Right cardiac atrium (tissue), 5 donors: Measurements from ENCODE around the gene STK35. TPM values are rescaled to one million over a fixed set of nuclear protein-coding genes. Genes with fewer than 3 reads are reported as not detected.
"Not testable (repeated sequence)": the region's sequence is repeated elsewhere in the genome, so short reads cannot be mapped to it uniquely, and the experiment has no call there.

Experiments
- ATAC-seq, 2 donors: fragments of 200-7000 bp; cut with Tn5 transposase; one replicate each; pipeline versions ENCODE4 v1.8.0 to v1.9.1; 2020; ENCODE audit warnings: moderate library complexity in 2 of 2, mild to moderate bottlenecking in 1 of 2
- DNase-seq, 3 donors: peaks; one replicate each; pipeline ENCODE4 v3.0.0-alpha.2; 2020
- H3K27ac ChIP-seq: one replicate; pipeline ENCODE4 v1.5.1; 2013; ENCODE audit warnings: mild to moderate bottlenecking, low read length, control low read depth, moderate library complexity
- H3K27me3 ChIP-seq: one replicate; pipeline ENCODE4 v1.6.1; 2013; ENCODE audit not compliant: control insufficient read depth, insufficient read depth
- H3K4me1 ChIP-seq: one replicate; pipeline ENCODE4 v1.6.1; 2013; ENCODE audit warnings: low read length; ENCODE audit not compliant: control insufficient read depth, insufficient read depth
- H3K4me3 ChIP-seq: one replicate; pipeline ENCODE4 v1.5.1; 2013; ENCODE audit warnings: low read length, control low read depth
- H3K9me3 ChIP-seq: one replicate; pipeline ENCODE4 v1.6.1; 2013; ENCODE audit warnings: low read length; ENCODE audit not compliant: control insufficient read depth
- WGBS: extraction: QIAGEN DNeasy Blood & Tissue Kit; methylation state at CpG from one replicate; pipeline ENCODE4 v1.1.7; 2013; 5-methylcytosine and 5-hydroxymethylcytosine counted together
- intact Hi-C, 4 donors: fragments of 100-400 bp; cut with DNase I; formaldehyde crosslinking; loops; one replicate each; pipeline versions ENCODE4 v1.11.0 to v1.14.0; 2022 to 2023
- polyA plus RNA-seq: library from polyadenylated mRNA; stranded (reverse); fragments of 200-250 nt; gene quantifications from one replicate; pipeline ENCODE4 v1.2.3, GENCODE V29; 2013
- total RNA-seq, 4 donors: library from RNA; stranded (reverse); fragmentation: NEBNext Ultra II Directional; extraction: Animal tissue kit (Norgen Biotek cat#: 25700); gene quantifications; one replicate each; pipeline ENCODE4 v1.2.1, GENCODE V29; 2021
- donor health status: healthy with polysubstance abuse.
- donor health status: DM: no; HTN: yes; CAD: no.
- donor health status: DM: no; HTN: no; CAD: no.
- donor health status: DM: no; HTN: yes; CAD: no; lungs with severe emphysema.
- donor health status: DM: yes; HTN: yes; CAD: no.

Gene STK35
- total and polyA plus RNA-seq, 5 donors: 7.8 to 16.5 (median 11.0) TPM

DNA sequence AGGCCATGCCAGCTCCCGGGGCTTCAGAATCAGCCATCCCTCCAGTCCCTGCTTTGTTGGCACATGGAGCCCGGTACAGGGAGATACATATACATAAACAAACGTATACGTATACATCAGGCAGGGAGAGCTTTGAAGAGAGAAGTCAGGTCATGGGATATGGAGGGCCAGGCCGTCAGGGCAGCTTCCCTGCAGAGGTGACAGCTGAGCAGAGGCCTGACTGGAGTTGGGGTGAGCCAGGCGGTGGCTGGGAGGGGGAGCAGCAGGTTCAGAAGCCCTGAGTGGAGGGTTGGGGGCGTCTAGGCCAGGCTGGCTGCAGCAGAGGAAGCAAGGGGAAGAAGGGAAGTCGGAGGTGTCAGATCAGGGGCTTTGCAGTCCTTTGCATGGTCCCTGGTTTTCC lies 61.7 kb downstream of the STK35 start:
- Histone ChIP-seq H3K9me3 (no peaks in the 10 kb centered on the region), H3K27me3 (no peaks in the 10 kb centered on the region), H3K4me1 (no peaks in the 10 kb centered on the region), H3K27ac (no peak overlapping the region), H3K4me3 (no peak overlapping the region)
- ATAC-seq: peak in 1 of 2 donors; percentile 33
- no peak for DNase-seq
- 72% methylated on average over 8 of the region's 8 CpGs for WGBS
- intact Hi-C loops: loop anchor here in 2 of 4 donors (5.0 to 10.0 kb wide), 2 partner anchors 71 to 79 kb away; no protein-coding TSS in a partner anchor

DNA sequence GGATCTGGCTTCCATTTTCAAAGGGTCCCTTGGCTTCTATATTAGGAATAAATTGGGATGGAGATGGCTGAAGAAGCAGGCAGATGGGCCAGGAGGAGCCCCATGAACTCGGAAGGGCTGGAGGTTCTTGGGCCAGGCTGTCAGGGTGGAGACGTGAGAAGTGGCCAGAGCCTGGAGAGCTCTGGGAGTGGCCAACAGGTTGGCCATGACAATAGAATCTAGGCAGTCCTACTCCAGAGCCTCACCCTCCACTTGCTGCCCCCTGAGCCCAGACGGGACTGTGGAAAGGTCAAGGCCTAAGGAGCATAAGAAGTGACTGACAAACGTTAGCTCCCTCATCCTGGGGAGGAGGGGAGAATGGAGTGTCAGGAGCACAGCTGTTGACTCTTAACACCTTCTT lies 62.1 kb downstream of the STK35 start:
- no peak for ATAC-seq
- no peaks in the 10 kb centered on the region for H3K9me3 ChIP-seq
- DNase-seq: no peak
- H3K27ac ChIP-seq: no peak overlapping the region
- H3K4me1 ChIP-seq: no peaks in the 10 kb centered on the region
- WGBS: 68% methylated on average over 4 of the region's 4 CpGs
- intact Hi-C loops: loop anchor here in 2 of 4 donors (5.0 to 10.0 kb wide), 2 partner anchors 71 to 79 kb away; no protein-coding TSS in a partner anchor
- no peak overlapping the region for H3K4me3 ChIP-seq
- no peaks in the 10 kb centered on the region for H3K27me3 ChIP-seq

DNA sequence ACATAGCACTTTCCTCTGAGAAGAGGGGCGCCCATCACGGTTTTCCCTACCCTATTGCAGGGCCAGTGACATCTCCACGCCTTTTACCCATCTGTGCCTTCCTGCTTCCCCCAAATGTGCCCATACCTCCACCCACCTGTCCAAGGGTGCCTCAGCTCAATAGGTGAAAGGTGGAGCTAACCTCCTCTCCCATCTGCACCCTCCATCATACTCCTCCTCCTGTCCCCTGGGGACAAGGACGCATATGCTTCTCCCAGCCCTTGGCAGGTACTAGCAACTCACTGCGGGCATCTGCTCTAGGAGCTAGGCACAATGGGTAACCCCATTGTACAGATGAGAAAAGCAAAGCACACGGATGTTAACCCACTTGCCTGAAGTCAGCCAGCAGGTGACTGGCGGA lies 62.8 kb downstream of the STK35 start:
- Histone ChIP-seq H3K27me3 (no peaks in the 10 kb centered on the region), H3K27ac (no peak overlapping the region), H3K4me3 (no peak overlapping the region), H3K4me1 (no peaks in the 10 kb centered on the region), H3K9me3 (no peaks in the 10 kb centered on the region)
- intact Hi-C loops: loop anchor here in 2 of 4 donors (5.0 to 10.0 kb wide), 2 partner anchors 72 to 80 kb away; no protein-coding TSS in a partner anchor
- 92% methylated on average over 7 of the region's 7 CpGs for WGBS
- DNase-seq (no peak), ATAC-seq (no peak)

DNA sequence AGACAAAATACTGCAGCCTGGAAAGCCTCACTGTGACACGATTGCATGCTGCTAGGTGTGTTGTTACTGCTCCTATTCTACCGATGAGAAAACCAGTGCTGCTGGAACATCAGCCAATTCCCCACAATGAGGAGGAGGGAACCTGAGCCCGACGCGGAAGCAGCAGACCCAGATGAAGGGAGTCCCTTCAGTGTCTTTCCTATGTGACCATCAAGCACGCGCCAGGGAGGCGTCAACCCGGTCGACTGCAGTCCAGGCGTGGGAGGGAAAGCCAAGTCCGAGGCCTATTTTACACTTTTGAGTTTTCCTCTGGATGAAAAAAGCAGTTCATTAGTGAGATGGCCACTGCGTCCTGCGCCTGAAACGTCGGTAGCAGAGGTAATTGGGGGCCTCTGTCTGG lies 63.3 kb downstream of the STK35 start:
- H3K27me3 ChIP-seq: no peaks in the 10 kb centered on the region
- no peak overlapping the region for H3K4me3 ChIP-seq
- intact Hi-C loops: loop anchor here in 2 of 4 donors (5.0 to 10.0 kb wide), 2 partner anchors 73 to 80 kb away; no protein-coding TSS in a partner anchor
- no peaks in the 10 kb centered on the region for H3K9me3 ChIP-seq
- ATAC-seq: no peak
- no peaks in the 10 kb centered on the region for H3K4me1 ChIP-seq
- no peak for DNase-seq
- H3K27ac ChIP-seq: no peak overlapping the region
- WGBS: 64% methylated on average over 16 of the region's 16 CpGs

DNA sequence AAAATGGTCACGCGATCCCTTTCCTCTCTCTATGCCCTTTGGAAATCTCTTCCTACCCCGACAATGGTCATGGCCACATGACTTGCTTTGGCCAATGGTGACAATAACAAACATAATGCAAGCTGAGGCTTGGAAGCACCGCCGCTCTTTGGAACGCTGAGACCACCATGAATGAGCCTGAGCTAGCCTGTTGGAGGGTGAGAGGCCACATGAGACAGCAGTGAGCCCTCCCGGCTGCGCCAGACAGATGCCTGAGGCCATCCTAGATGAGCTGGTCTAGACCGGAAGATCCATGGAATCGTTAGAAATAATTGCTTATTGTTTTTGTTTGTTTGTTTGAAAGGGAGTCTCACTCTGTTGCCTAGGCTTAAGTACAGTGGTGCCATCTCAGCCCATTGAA lies 64.2 kb downstream of the STK35 start:
- DNase-seq (no peak), ATAC-seq (no peak)
- no peaks in the 10 kb centered on the region for H3K27me3 ChIP-seq
- intact Hi-C loops: loop anchor here in 1 of 4 donors (10.0 kb wide), 1 partner anchor 81 kb away; no protein-coding TSS in a partner anchor
- no peak overlapping the region for H3K4me3 ChIP-seq
- no peak overlapping the region for H3K27ac ChIP-seq
- H3K9me3 ChIP-seq: no peaks in the 10 kb centered on the region
- no peaks in the 10 kb centered on the region for H3K4me1 ChIP-seq
- WGBS: 93% methylated on average over 10 of the region's 10 CpGs

DNA sequence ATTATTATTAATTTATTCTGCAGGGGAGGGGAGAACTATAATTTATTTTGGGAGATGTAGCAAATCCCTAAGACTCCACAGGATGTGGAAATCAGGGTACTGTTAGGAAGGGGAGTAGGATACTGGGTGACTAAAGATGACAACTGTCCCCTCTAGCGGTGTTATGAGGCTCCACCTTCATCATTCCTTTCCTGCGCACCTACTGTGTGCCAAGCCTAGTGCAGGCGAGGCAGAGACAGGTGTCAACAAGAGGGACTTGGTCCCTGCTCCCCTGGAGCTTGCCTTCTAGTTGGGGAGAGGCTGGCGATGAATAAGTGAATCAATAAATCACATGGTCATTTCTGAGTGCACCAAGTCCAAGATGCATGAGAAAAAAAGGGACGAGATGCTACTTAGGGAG lies 65.5 kb downstream of the STK35 start:
- WGBS: 76% methylated on average over 5 of the region's 5 CpGs
- H3K27ac ChIP-seq: no peak overlapping the region
- H3K9me3 ChIP-seq: no peaks in the 10 kb centered on the region
- DNase-seq (no peak), ATAC-seq (no peak)
- intact Hi-C loops: loop anchor here in 1 of 4 donors (10.0 kb wide), 1 partner anchor 82 kb away; no protein-coding TSS in a partner anchor
- no peaks in the 10 kb centered on the region for H3K27me3 ChIP-seq
- no peak overlapping the region for H3K4me3 ChIP-seq
- H3K4me1 ChIP-seq: no peaks in the 10 kb centered on the region

DNA sequence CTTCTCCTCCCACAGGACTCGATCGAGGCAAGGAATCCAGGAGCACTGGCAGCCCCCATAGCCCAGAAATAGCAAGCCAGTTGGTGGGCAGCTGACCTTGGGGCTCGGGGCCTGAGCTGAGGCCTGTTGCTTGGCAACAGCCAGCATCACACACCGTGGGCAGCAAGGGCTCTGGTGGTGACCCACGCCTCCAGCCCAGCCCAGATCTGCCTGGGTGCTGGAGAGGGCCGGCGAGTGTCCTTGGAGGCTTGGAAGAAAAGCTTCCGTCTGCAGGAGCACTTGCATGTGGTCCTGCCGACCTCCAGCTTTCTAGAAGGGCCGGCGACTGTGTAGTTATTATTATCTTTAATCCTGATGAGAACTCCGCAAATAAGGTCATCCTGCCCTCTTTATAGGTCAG lies 67.3 kb downstream of the STK35 start:
- 76% methylated on average over 12 of the region's 12 CpGs for WGBS
- intact Hi-C loops: loop anchor here in 1 of 4 donors (10.0 kb wide), 1 partner anchor 84 kb away; no protein-coding TSS in a partner anchor

DNA sequence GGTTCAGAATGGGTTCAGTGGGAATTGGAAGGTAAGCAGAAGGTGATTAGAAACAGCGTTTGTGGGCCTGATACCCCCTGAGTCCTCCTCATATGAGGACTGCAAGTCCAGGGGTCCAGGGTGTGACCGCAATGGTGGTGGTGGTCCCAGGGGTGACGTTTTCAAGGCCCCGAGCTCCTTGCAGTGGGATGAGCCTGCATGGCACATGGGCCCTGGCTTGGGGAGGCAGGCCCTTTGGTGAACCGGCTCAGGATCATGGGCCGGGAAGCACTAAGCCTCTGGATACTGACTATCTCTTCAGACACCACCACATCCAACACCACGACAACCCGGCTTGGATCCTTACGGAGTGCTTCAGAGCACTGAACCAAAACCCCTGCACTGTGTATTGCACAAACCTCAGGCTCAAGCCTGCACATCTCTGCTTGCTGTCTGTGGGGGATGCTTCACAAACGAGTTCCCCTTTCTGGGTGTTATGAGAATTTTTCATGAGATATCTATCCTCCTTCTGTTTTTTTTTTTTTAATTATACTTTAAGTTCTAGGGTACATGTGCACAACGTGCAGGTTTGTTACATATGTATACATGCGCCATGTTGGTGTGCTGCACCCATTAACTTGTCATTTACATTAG lies 67.9 kb downstream of the STK35 start:
- Histone ChIP-seq H3K9me3 (no peaks in the 10 kb centered on the region), H3K27me3 (no peaks in the 10 kb centered on the region), H3K4me3 (no peak overlapping the region), H3K4me1 (no peaks in the 10 kb centered on the region), H3K27ac (no peak overlapping the region)
- no peak for DNase-seq
- no peak for ATAC-seq
- 86% methylated on average over 12 of the region's 12 CpGs for WGBS
- intact Hi-C loops: loop anchor here (5.0 to 10.0 kb wide), 5 partner anchors 82 to 405 kb away; no protein-coding TSS in a partner anchor

More for the DNA sequence above, 67.3 kb downstream of the STK35 start:
- Histone ChIP-seq H3K27me3 (no peaks in the 10 kb centered on the region), H3K4me3 (no peak overlapping the region), H3K9me3 (no peaks in the 10 kb centered on the region), H3K4me1 (no peaks in the 10 kb centered on the region), H3K27ac (no peak overlapping the region)
- ATAC-seq (no peak), DNase-seq (no peak)

DNA sequence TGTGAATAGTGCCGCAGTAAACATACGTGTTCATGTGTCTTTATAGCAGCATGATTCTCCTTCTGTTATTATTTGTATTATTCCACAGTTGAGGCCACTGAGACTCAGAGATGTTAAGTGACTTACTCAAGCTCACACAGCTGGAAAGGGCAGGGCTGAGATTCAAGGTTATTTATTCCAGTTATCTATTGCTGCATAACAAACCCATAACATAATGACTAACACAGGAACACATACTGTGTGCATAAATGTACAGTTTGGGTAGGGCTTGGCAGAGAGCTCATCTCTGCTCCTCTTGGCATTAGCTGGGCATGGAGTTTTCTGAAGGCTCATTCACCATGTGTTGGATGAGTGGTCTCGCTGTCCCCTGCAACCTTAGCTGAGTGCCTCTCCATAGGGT lies 68.8 kb downstream of the STK35 start:
- Histone ChIP-seq H3K4me3 (no peak overlapping the region), H3K4me1 (no peaks in the 10 kb centered on the region), H3K27ac (no peak overlapping the region), H3K27me3 (no peaks in the 10 kb centered on the region), H3K9me3 (no peaks in the 10 kb centered on the region)
- no peak for ATAC-seq
- no peak for DNase-seq
- intact Hi-C loops: loop anchor here (5.0 to 10.0 kb wide), 4 partner anchors 83 to 406 kb away; no protein-coding TSS in a partner anchor
- WGBS: 96% methylated on average over 3 of the region's 3 CpGs

DNA sequence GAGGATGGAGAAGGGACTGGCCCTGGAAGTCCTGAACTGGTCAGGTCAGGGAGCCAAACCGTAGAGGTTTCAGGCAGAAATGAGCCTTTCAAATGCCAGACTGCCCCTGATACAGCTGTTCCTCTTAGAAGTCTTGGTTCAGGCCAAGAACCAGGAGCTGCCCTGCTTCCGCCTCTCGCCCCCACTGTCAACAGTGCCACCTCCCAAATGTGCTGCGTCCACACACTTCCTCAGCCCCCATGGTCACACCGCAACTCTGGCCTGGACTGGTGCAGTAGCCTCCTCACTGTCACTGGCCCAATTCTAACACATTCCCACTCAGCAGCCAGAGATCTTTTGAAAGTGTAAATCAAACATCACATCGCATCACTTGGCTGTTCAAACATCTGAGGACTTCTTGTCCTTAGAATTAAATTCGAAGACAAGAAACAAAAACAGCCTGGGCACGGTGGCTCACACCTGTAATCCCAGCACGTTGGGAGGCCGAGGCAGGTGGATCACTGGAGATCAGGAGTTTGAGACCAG lies 69.7 kb downstream of the STK35 start:
- 75% methylated on average over 10 of the region's 10 CpGs for WGBS
- intact Hi-C loops: loop anchor here (5.0 to 10.0 kb wide), 4 partner anchors 84 to 407 kb away; no protein-coding TSS in a partner anchor
- no peak overlapping the region for H3K27ac ChIP-seq
- no peaks in the 10 kb centered on the region for H3K4me1 ChIP-seq
- no peak for ATAC-seq
- no peak overlapping the region for H3K4me3 ChIP-seq
- H3K9me3 ChIP-seq: no peaks in the 10 kb centered on the region
- no peak for DNase-seq
- H3K27me3 ChIP-seq: no peaks in the 10 kb centered on the region

DNA sequence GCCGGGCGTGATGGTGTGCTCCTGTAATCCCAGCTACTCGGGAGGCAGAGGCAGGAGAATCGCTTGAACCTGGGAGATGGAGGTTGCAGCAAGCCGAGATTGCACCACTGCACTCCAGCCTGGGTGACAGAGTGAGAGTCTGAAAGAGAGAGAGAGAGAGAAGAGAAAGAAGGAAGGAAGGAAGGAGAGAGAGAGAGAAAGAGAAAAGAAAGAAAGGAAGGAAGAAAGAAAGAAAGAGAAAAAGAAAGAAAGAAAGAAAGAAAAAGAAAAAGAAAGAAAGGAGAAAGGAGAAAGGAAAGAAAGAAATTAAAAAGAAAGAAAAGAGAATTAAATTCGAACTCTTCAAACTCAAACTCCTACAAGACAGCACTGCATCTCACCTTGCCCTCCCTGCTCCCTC lies 70.2 kb downstream of the STK35 start:
- not testable (repeated sequence) for ATAC-seq, H3K27ac ChIP-seq, H3K4me1 ChIP-seq, H3K9me3 ChIP-seq, H3K4me3 ChIP-seq, H3K27me3 ChIP-seq, DNase-seq
- WGBS: 91% methylated on average over 6 of the region's 6 CpGs
- intact Hi-C loops: loop anchor here (2.0 to 10.0 kb wide), 6 partner anchors 85 to 407 kb away; no protein-coding TSS in a partner anchor
